A549 treated with RU486 at 1 μM for 4 hours (cell line): ENCODE measurements around the gene ZCCHC18. TPM values are rescaled to one million over a fixed set of nuclear protein-coding genes. Genes with fewer than 3 reads are reported as not detected.

Experiments
- total RNA-seq: library from RNA; stranded (reverse); fragments of 200-300 nt; extraction: Qiagen RNA extraction; gene quantifications from 5 replicates; pipeline ENCODE4 v1.2.3, GENCODE V29; 2022; ENCODE audit warnings: low read depth

ZCCHC18 gene
- total RNA-seq = 0.08 to 0.25 TPM (median 0.15 TPM) in 3 of 5 replicates, not detected in the others

DNA sequence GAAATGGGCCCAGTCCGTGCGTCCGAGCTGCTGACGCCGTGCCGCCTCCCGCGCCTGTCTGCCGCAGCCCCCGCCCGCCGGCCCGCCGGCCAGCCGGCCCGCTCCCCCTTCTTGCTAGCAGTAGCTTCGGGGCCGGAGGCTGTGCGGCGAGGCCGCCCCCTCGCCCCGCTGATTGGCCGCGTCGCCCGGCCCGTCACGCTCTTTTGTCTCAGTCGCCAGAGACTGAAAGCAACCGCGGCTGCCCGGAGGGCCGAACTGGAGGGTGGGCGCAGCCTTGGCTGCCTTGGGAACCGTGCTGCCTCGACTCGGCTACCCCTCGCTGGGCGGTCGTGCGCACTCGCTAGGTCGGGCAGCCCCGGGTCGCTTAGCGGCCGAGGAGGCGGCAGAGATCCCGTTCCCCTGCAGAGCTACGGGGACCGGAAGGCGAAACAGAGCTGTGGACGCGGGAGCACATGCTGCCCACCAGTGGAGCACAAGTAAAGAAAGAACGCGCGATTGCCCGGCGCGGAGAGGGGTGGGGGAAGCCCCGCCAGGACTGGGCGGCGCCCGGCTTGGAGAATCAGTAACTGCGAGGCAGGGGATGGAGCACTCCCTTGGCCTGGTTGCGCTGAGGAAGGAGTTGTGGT lies at the start of gene ZCCHC18:
Gene ZCCHC18 (plus strand): TSS at position 198 of the 626 bp plus-strand sequence. CDS start 1,589 bp downstream, outside the sequence.

DNA sequence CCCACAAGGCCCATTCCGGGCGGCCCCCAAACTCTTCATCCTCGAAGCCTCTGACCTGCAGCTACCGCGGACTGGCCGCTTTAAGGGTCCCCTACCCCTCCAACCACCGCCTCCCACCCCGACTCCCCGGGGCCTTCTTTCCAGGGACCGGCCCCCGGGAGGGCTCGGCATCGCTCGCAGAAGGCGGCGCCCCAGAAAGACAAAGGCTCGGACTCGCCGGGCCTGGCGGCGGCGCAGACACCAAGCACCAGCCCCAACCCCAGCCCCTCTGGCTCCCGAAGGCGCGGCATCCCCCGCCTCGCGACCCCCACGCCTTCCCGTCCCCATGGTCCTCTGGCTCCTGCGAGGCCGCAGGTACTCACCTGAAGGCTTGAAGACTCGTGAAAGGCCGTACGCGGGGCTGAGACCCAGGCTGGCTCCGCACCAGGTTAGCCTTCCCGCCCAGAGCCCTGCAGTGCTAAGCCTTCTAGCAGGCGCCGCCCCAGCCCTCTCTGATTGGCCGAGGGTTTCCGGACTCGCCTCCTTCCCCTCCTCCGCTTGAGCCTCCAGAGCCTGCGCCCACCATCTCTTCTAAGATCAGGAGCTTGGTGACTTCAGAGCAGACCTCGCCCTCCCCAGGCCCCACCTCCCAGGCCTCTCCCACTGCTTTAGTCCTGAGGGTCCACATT lies 36.4 kb upstream of the ZCCHC18 start, which contains the start of gene TMSB15C:
Gene TMSB15C (minus strand): TSS at position 459 of the 668 bp plus-strand sequence.

GRCh38 chrX:104156630-104157529 lies 44.6 kb downstream of the ZCCHC18 start, which contains the start of gene SLC25A53:
SLC25A53 (minus strand) TSS chrX:104157009; CDS start chrX:104105257, 51,752 bp downstream.

Other genes starting within 250 kb of the ZCCHC18 start
- gene TMSB15B, start 149.9 kb upstream of the ZCCHC18 start, total RNA-seq = 4.5 to 6.8 TPM (median 4.9 TPM) in 5 replicates
- not detected in 5 replicates for gene H2BW1, start 98.8 kb upstream of the ZCCHC18 start, total RNA-seq
- not detected in 5 replicates for gene H2BW2, start 72.6 kb upstream of the ZCCHC18 start, total RNA-seq
- gene TMSB15C, start 36.3 kb upstream of the ZCCHC18 start, total RNA-seq = 0.07 to 0.47 TPM (median 0.23 TPM) in 4 of 5 replicates, not detected in the other
- 3.5 to 5.0 TPM (median 4.6 TPM) in 5 replicates for gene SLC25A53, start 44.5 kb downstream of the ZCCHC18 start, total RNA-seq
- gene FAM199X, start 53.9 kb downstream of the ZCCHC18 start, total RNA-seq = 7.1 to 20.0 TPM (median 18.0 TPM) in 5 replicates
- gene ESX1, start 142.4 kb downstream of the ZCCHC18 start, total RNA-seq = 0.08 TPM in 1 of 5 replicates, not detected in the others